K562 (cell line): Measurements from ENCODE around the gene TMTC4. TPM values are rescaled to one million over a fixed set of nuclear protein-coding genes. Genes with fewer than 3 reads are reported as not detected.

Experiments
- ATAC-seq: fragments of 200-7000 bp; cut with Tn5 transposase; 3 replicates; pipeline ENCODE4 v1.9.1; 2020; ENCODE audit warnings: moderate library complexity
- BruUV-seq: library from RNA; stranded (reverse); fragments of 400-500 nt; replicated peaks from 2 replicates; lab custom pipeline; 2021; lab: Mats Ljungman, UMichigan
- CTCF ChIA-PET: fragments of 300-600 bp; formaldehyde crosslinking; extraction: SDS; loops from one replicate; lab custom pipeline; 2021; ENCODE audit warnings: low intra/inter-chr PET ratio; lab: Yijun Ruan, JAX
- POLR2A ChIA-PET: fragments of 300-600, 350-650 bp; sonication (Branson Sonifier 250); formaldehyde crosslinking; extraction: SDS; loops from one replicate; lab custom pipeline; 2021; ENCODE audit warnings: antibody characterized with exemption, inconsistent platforms; lab: Yijun Ruan, JAX
- DNase-seq, 4 experiments: peaks; one replicate each; pipeline versions ENCODE4 v3.0.0 to v3.0.0-alpha.2; 2011 to 2018; ENCODE audit warnings: low spot score in 3 of 4, mixed read lengths in 3 of 4; ENCODE audit errors: extremely low read depth in 1 of 4
- FAIRE-seq: peaks from 2 replicates; lab custom pipeline; 2011; peaks lifted over from hg19 to GRCh38; lab: Jason Lieb, UNC
- H2AFZ ChIP-seq: 2 replicates; pipeline ENCODE4 v1.6.0; 2011; ENCODE audit warnings: low read depth, low read length, control low read depth, inconsistent platforms
- H3K27ac ChIP-seq: fragments of 200-600 bp; 3 replicates; pipeline ENCODE4 v1.8.0; 2011; ENCODE audit warnings: low read depth, mild to moderate bottlenecking, control low read depth, inconsistent platforms, low read length, moderate library complexity, mixed read lengths; ENCODE audit errors: extremely low read depth
- H3K27me3 ChIP-seq, 2 experiments: fragments of 300-600 bp in 1 of 2; 2 replicates in 1 of 2; 3 replicates in 1 of 2; pipeline versions ENCODE4 v1.6.0 to v1.8.0; 2011; ENCODE audit warnings: inconsistent platforms in 2 of 2, low read length in 2 of 2, mild to moderate bottlenecking in 1 of 2, mixed read lengths in 1 of 2, moderate library complexity in 1 of 2; ENCODE audit not compliant: control insufficient read depth in 2 of 2, insufficient read depth in 2 of 2
- H3K36me3 ChIP-seq: fragments of 300-600 bp; 3 replicates; pipeline ENCODE4 v1.8.0; 2011; ENCODE audit warnings: mild to moderate bottlenecking, low read length, inconsistent platforms; ENCODE audit not compliant: control insufficient read depth, insufficient read depth
- H3K4me1 ChIP-seq, 2 experiments: fragments of 200-600 bp in 1 of 2; replicated peaks in 1 of 2; 2 replicates in 1 of 2; 3 replicates in 1 of 2; pipeline versions ENCODE4 v1.5.1 to v1.8.0; 2011; ENCODE audit warnings: inconsistent platforms in 2 of 2, low read length in 2 of 2, mild to moderate bottlenecking in 1 of 2, mixed read lengths in 1 of 2, moderate library complexity in 1 of 2; ENCODE audit not compliant: control insufficient read depth in 2 of 2, insufficient read depth in 2 of 2
- H3K4me2 ChIP-seq: 2 replicates; pipeline ENCODE4 v1.6.1; 2011; ENCODE audit warnings: low read length, control low read depth, inconsistent platforms, mixed read lengths; ENCODE audit not compliant: insufficient read depth
- H3K4me3 ChIP-seq: fragments of 200-600 bp; sonication (generic), shearing (Covaris generic); 2 replicates; pipeline ENCODE4 v1.5.1; 2016; ENCODE audit warnings: control low read depth, inconsistent platforms
- H3K79me2 ChIP-seq: fragments of 200-600 bp; 3 replicates; pipeline ENCODE4 v1.8.0; 2011; ENCODE audit warnings: low read length, inconsistent platforms; ENCODE audit not compliant: control insufficient read depth, insufficient read depth
- H3K9ac ChIP-seq, 2 experiments: 2 replicates each; pipeline versions ENCODE4 v1.6.0 to v1.6.1; 2011; ENCODE audit warnings: low read depth in 2 of 2, low read length in 2 of 2, control low read depth in 1 of 2, inconsistent platforms in 1 of 2, mild to moderate bottlenecking in 1 of 2, mixed read lengths in 1 of 2; ENCODE audit not compliant: insufficient read depth in 1 of 2
- H3K9me1 ChIP-seq: one replicate; pipeline ENCODE4 v1.6.0; 2011; ENCODE audit warnings: inconsistent platforms, mild to moderate bottlenecking, low read length, moderate library complexity; ENCODE audit not compliant: control insufficient read depth, insufficient read depth
- H3K9me3 ChIP-seq: replicated peaks from 2 replicates; pipeline ENCODE4 v1.5.1; 2011; ENCODE audit warnings: low read depth, low read length, inconsistent platforms; ENCODE audit not compliant: control insufficient read depth, insufficient read depth
- H4K20me1 ChIP-seq: replicated peaks from 2 replicates; pipeline ENCODE4 v1.6.1; 2011; ENCODE audit warnings: low read length, inconsistent platforms, mixed read lengths; ENCODE audit not compliant: control insufficient read depth, insufficient read depth
- EZH2 ChIP-seq: IDR thresholded peaks from 2 replicates; pipeline ENCODE4 v1.6.1; 2012; ENCODE audit warnings: low read depth, mild to moderate bottlenecking, inconsistent platforms, low read length, borderline replicate concordance
- IRF2 ChIP-seq: sonication (generic); formaldehyde crosslinking; IDR thresholded peaks from 2 replicates; pipeline ENCODE4 v1.8.1; 2022; ENCODE audit warnings: mild to moderate bottlenecking, missing genetic modification reagents
- NR3C1 ChIP-seq: sonication (generic); formaldehyde crosslinking; IDR thresholded peaks from 2 replicates; pipeline ENCODE4 v1.8.1; 2022; ENCODE audit warnings: missing genetic modification reagents
- PREB ChIP-seq: sonication (generic); formaldehyde crosslinking; IDR thresholded peaks from 2 replicates; pipeline ENCODE4 v1.8.1; 2023; ENCODE audit warnings: mild to moderate bottlenecking, missing genetic modification reagents
- RBM39 ChIP-seq: fragments of 200-400 bp; formaldehyde crosslinking; optimal IDR thresholded peaks from 2 replicates; pipeline ENCODE3; 2018; ENCODE audit warnings: low read depth, low read length
- ZNF408 ChIP-seq: fragments of 250-450 bp; sonication (Bioruptor Pico); IDR thresholded peaks from 2 replicates; pipeline ENCODE4 v1.4.0; 2020; ENCODE audit warnings: low read depth, mild to moderate bottlenecking, moderate library complexity
- whole genome bisulfite sequencing: fragments of 100-300 bp; shearing (Covaris generic); methylation state at CpG from one replicate; pipeline ENCODE4 v1.1.6; 2016; ENCODE audit warnings: low coverage, mixed read lengths; ENCODE audit not compliant: insufficient coverage; ENCODE audit errors: missing lambda C conversion rate; 5-methylcytosine and 5-hydroxymethylcytosine counted together
- in situ Hi-C: fragments of 300-500 bp; cut with MboI; formaldehyde crosslinking; loops from 4 replicates; pipeline ENCODE4 v1.15.0; 2018; ENCODE audit warnings: inconsistent platforms, mixed read lengths
- intact Hi-C: fragments of 100-400 bp; cut with micrococcal nuclease; formaldehyde crosslinking; loops from 2 replicates; pipeline ENCODE4 v1.14.2; 2022
- polyA plus RNA-seq, 8 experiments: library from polyadenylated mRNA; depleted of rRNA in 4 of 8; stranded (reverse) in 5 of 8; unstranded in 3 of 8; fragments of >200 nt; fragmentation: Nextera tagmentation in 2 of 8; fragmentation: Illumina TruSeq in 1 of 8; extraction: Ambion mirVana in 2 of 8; extraction: Trizol in 1 of 8; gene quantifications; 2 replicates each; pipeline versions ENCODE4 v1.2.1 to v1.2.3, GENCODE V29; 2011 to 2014; ENCODE audit warnings: inconsistent platforms in 1 of 8, missing spikeins in 1 of 8
- total RNA-seq, 7 experiments: library from RNA; depleted of rRNA in 6 of 7; stranded (reverse); fragments of >200 nt in 6 of 7; fragmentation: Illumina TruSeq in 2 of 7; extraction: Trizol in 2 of 7; gene quantifications; 2 replicates each; pipeline versions ENCODE4 v1.2.1 to v1.2.3, GENCODE V29; 2011 to 2021; ENCODE audit warnings: low replicate concordance in 1 of 7

Gene TMTC4
- total and polyA plus RNA-seq, 9 of the 15 experiments (the other 6 are each of a cell fraction or from before 2014, with no cell fraction given): 3.5 to 16.7 (median 11.8) TPM

GRCh38 chr13:100637380-100637779 lies 37.2 kb downstream of the TMTC4 start:
- no peaks in the 10 kb centered on the region for H3K9me3 ChIP-seq
- H3K4me2 ChIP-seq: no peak overlapping the region
- intact Hi-C loops (loop anchor here (5.0 kb wide), 1 partner anchor 65 kb away; no protein-coding TSS in a partner anchor), in situ Hi-C loops (no loop called here)
- ChIA-PET POLR2A (interaction anchor here (0.7 kb wide), 1 partner anchor 169 kb away, joined by 3 read pairs; no protein-coding TSS in a partner anchor), CTCF (no interaction called here)
- ATAC-seq: no peak
- H2AFZ ChIP-seq: no peak overlapping the region
- no peaks in the 10 kb centered on the region for H3K79me2 ChIP-seq
- H3K36me3 ChIP-seq: peaks cover 39% of the 10 kb centered on the region; the same call in 1 of the 3 replicates
- DNase-seq: no peak
- BruUV-seq: no TSS peak
- H3K27ac ChIP-seq: no peak overlapping the region
- H3K9ac ChIP-seq: no peak overlapping the region
- no peaks in the 10 kb centered on the region for H3K9me1 ChIP-seq
- WGBS: 78% methylated on average over 7 of the region's 16 CpGs
- no peak for FAIRE-seq
- no peak for TF ChIP-seq ZNF408 (CRISPR knock-in tag)
- no peak for TF ChIP-seq NR3C1 (CRISPR knock-in tag)
- TF ChIP-seq PREB (CRISPR knock-in tag): no peak
- no peak for TF ChIP-seq RBM39
- no peak for TF ChIP-seq EZH2
- TF ChIP-seq IRF2 (CRISPR knock-in tag): no peak
- H3K4me1 ChIP-seq: no peaks in the 10 kb centered on the region
- H4K20me1 ChIP-seq: no peaks in the 10 kb centered on the region
- no peaks in the 10 kb centered on the region for H3K27me3 ChIP-seq
- no peak overlapping the region for H3K4me3 ChIP-seq
